Measurements from ENCODE around the gene RNF17.

Gene RNF17

DNA sequence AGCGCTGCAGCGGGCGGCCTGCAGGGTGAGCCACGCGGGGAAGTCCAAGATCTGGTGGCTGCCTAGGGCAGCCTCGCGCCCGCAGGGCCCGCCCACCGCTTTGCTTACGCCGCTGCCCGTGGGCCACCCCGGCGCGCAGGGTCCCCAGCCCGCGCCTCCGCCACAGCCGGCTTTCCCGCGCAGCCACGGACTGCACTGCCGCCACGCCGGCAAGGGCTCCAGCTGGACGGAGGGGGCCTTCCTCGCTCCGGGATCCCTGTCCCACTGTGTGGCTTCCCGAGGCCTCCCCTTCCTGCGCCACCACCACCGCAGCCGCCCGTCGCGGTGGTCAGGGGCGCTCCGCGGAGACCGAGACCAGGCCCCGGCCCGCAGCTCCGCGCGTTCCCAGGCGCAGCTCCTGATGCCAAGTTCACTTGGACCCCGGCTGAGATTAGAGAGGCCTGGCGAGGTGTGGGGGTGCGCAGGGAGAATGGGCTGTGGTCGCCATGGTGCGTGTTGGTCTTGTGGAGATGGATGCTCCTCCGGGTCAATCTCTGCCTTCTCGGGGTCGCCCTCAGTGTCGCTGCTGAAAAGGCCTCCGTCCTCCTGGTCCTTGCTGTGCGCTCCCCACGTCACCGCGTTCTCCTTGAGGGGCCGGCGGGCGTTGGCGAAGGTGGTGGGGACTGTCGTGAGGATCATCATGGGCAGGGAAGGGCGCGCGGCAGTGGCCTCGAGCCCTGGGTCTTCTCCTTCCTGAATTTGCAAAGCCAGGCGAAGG lies 17.9 kb upstream of the RNF17 start:
- Histone ChIP-seq H3K4me1 (ENCODE audit: control insufficient read depth, insufficient read depth, low read length) (no peaks in the 10 kb centered on the region), H3K4me3 (ENCODE audit: low read depth, low read length) (no peak overlapping the region), H3K27ac (ENCODE audit: extremely low read depth, low read depth, low read length) (no peak overlapping the region), H3K9me3 (ENCODE audit: control insufficient read depth, insufficient read depth, low read depth, low read length) (no peaks in the 10 kb centered on the region), H3K36me3 (ENCODE audit: control insufficient read depth in 2 of 2, insufficient read depth in 1 of 2, low read length in 2 of 2) (no peaks in the 10 kb centered on the region)
- POLR2A ChIA-PET: no interaction called here
- CTCF ChIA-PET: interaction anchor here (0.6 kb wide), 1 partner anchor 74 kb away, joined by 7 read pairs; no protein-coding TSS in a partner anchor
- TF ChIP-seq, protein P1, sequence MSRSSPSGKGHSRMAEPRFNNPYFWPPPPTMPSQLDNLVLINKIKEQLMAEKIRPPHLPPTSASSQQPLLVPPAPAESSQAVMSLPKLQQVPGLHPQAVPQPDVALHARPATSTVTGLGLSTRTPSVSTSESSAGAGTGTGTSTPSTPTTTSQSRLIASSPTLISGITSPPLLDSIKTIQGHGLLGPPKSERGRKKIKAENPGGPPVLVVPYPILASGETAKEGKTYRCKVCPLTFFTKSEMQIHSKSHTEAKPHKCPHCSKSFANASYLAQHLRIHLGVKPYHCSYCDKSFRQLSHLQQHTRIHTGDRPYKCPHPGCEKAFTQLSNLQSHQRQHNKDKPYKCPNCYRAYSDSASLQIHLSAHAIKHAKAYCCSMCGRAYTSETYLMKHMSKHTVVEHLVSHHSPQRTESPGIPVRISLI (tag by site-specific recombination; IDR thresholded peaks at IDR 0.05): no peak
- no peak for TF ChIP-seq ZNF19 (tag by site-specific recombination; IDR thresholded peaks at IDR 0.05; ENCODE audit: low read depth)
- TF ChIP-seq ZBTB21 (tag by site-specific recombination; IDR thresholded peaks at IDR 0.05): no peak
- no peak for TF ChIP-seq SETDB1 (IDR thresholded peaks at IDR 0.05; ENCODE audit: insufficient read length, low read length)
- TF ChIP-seq ZNF830 (tag by site-specific recombination; IDR thresholded peaks at IDR 0.05; ENCODE audit: low read depth): no peak
- TF ChIP-seq ZNF707 (tag by site-specific recombination; IDR thresholded peaks at IDR 0.05): no peak
- TF ChIP-seq GLIS1 (tag by site-specific recombination; IDR thresholded peaks at IDR 0.05): no peak
- TF ChIP-seq ZBTB10 (tag by site-specific recombination; IDR thresholded peaks at IDR 0.05): no peak
- no peak for TF ChIP-seq BCL11A (tag by site-specific recombination; IDR thresholded peaks at IDR 0.05; ENCODE audit: low read depth)
- no peak for TF ChIP-seq ZBTB1 (tag by site-specific recombination; IDR thresholded peaks at IDR 0.05)
- TF ChIP-seq BCL11B (tag by site-specific recombination; IDR thresholded peaks at IDR 0.05; ENCODE audit: low read depth): no peak

GRCh38 chr13:24746618-24747247 lies 17.2 kb upstream of the RNF17 start:
- H3K36me3 ChIP-seq (ENCODE audit: control insufficient read depth in 2 of 2, insufficient read depth in 1 of 2, low read length in 2 of 2): no peaks in the 10 kb centered on the region
- CTCF ChIA-PET: interaction anchor here (0.6 to 0.9 kb wide), 6 partner anchors 14 to 969 kb away, joined by 3 to 7 read pairs (median 3); no protein-coding TSS in a partner anchor
- peak overlapping the region; percentile 23 for H3K4me3 ChIP-seq (ENCODE audit: low read depth, low read length)
- H3K9me3 ChIP-seq (ENCODE audit: control insufficient read depth, insufficient read depth, low read depth, low read length): no peaks in the 10 kb centered on the region
- no peaks in the 10 kb centered on the region for H3K4me1 ChIP-seq (ENCODE audit: control insufficient read depth, insufficient read depth, low read length)
- POLR2A ChIA-PET: no interaction called here
- no peak overlapping the region for H3K27ac ChIP-seq (ENCODE audit: extremely low read depth, low read depth, low read length)
- TF ChIP-seq ZNF37A (tag by site-specific recombination; IDR thresholded peaks at IDR 0.05) (no peak), ZNF585B (tag by site-specific recombination; IDR thresholded peaks at IDR 0.05) (no peak), ZBTB26 (tag by site-specific recombination; optimal IDR thresholded peaks at IDR 0.05) (peak; percentile 31), ZNF423 (tag by site-specific recombination; IDR thresholded peaks at IDR 0.05) (peak; percentile 67), ZFP69B (tag by site-specific recombination; IDR thresholded peaks at IDR 0.05) (no peak), BCL6B (tag by site-specific recombination; IDR thresholded peaks at IDR 0.05) (no peak), SCRT2 (tag by site-specific recombination; IDR thresholded peaks at IDR 0.05) (no peak), ZNF610 (tag by site-specific recombination; IDR thresholded peaks at IDR 0.05; ENCODE audit: borderline replicate concordance) (no peak), IKZF3 (tag by site-specific recombination; IDR thresholded peaks at IDR 0.05) (no peak), SETDB1 (IDR thresholded peaks at IDR 0.05; ENCODE audit: insufficient read length, low read length) (no peak), KLF17 (tag by site-specific recombination; IDR thresholded peaks at IDR 0.05) (no peak), ZNF639 (tag by site-specific recombination; IDR thresholded peaks at IDR 0.05) (no peak)
- TF ChIP-seq, protein P2, sequence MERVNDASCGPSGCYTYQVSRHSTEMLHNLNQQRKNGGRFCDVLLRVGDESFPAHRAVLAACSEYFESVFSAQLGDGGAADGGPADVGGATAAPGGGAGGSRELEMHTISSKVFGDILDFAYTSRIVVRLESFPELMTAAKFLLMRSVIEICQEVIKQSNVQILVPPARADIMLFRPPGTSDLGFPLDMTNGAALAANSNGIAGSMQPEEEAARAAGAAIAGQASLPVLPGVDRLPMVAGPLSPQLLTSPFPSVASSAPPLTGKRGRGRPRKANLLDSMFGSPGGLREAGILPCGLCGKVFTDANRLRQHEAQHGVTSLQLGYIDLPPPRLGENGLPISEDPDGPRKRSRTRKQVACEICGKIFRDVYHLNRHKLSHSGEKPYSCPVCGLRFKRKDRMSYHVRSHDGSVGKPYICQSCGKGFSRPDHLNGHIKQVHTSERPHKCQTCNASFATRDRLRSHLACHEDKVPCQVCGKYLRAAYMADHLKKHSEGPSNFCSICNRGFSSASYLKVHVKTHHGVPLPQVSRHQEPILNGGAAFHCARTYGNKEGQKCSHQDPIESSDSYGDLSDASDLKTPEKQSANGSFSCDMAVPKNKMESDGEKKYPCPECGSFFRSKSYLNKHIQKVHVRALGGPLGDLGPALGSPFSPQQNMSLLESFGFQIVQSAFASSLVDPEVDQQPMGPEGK (tag by site-specific recombination; IDR thresholded peaks at IDR 0.05): no peak
